Measurements from ENCODE around the gene TEN1.

- TF ChIP-seq CTCF (IDR thresholded peaks at IDR 0.05) (no peak), POLR2AphosphoS5 (IDR thresholded peaks at IDR 0.05) (no peak), POLR2A (IDR thresholded peaks at IDR 0.05) (no peak)
These were observed 36.6 kb upstream of the TEN1 start for GRCh38 chr17:75942473-75942872.

Data from stomach (tissue), 4 donors.